Stimulated activated CD8-positive, alpha-beta memory T cell treated with anti-CD3 and anti-CD28 coated beads, Interleukin-4, amount 100 ng/mL, for 48 hours (primary cell): ENCODE results near the gene TJP3.

Experiments used
- DNase-seq: peaks from one replicate; pipeline ENCODE4 v3.0.0-alpha.2; 2020

TJP3 gene

GRCh38 chr19:3691372-3691716 lies 16.8 kb upstream of the TJP3 start:
- no peak for DNase-seq

DNA sequence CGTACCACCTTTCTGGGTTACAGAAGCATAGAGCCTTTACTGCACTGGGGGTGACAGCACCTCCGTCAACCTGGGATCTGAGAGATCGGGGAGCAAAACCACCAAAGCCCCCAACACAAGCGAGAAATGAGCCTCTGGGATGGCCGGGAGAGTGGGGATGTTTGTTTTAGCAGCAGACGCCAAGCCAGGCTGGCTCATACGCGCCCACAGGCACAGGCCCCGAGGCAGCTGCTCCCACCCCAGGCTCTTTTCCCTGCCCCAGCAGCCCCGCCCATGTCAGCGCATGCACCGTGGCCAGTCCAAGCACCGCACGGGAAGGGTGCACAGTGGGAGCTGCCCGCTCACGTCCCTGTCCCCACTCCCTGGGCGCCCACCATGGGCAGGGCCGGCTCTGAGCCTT lies 16.5 kb upstream of the TJP3 start:
- DNase-seq = no peak

- peak; percentile 82 for DNase-seq
Measured at GRCh38 chr19:3692141-3693024, 15.8 kb upstream of the TJP3 start.

DNA sequence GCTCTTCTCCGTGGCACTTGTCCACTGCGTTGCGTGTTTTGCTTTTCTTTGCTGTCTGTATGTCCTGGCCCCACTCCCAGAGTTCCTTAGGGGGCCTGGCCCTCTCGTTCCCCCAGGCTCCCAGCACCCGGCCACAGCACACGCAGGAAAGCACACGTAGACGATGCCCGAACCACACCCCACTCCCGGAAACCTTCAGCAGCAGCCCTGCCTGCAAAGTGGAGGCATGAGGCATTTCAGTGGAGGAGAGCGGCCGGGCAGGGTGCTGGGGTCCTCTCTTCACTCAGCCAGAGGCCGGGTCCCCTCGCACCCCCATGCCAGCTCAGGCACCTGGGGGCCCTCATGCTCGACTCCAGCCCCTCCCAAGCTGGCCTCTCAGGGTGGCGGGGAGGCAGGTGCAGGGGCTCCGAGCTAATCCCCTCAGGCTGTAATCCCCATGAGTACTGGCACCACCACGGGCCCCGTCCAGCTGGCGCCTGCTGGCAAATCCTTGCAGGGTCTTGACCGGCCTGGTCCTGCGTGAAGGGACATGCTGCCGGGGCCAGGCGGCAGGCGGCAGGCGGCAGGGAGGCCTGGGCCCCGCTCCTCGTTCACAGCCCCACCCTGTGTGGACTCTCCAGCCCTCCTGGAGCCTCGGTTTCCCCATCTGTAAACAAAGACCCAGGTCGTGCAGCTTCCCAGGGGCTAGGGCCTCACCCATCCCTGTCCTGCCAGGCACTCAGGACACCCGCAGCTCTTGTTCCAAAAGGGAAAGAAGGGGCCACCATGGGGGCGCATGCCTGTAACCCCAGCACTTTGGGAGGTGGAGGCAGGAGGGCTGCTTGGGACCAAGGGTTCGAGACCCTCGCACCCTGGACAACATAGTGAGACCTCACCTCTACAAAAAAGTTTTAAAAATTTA lies 14.9 kb upstream of the TJP3 start:
- DNase-seq = no peak

- no peak for DNase-seq
Measured at GRCh38 chr19:3694361-3695123, 13.6 kb upstream of the TJP3 start.

GRCh38 chr19:3695124-3695733 lies 13.0 kb upstream of the TJP3 start:
- no peak for DNase-seq

GRCh38 chr19:3695986-3696659 lies 12.1 kb upstream of the TJP3 start:
- DNase-seq = no peak

GRCh38 chr19:3696660-3696995 lies 11.6 kb upstream of the TJP3 start:
- no peak for DNase-seq

- DNase-seq = no peak
Measured at GRCh38 chr19:3697094-3697493, 11.1 kb upstream of the TJP3 start.

GRCh38 chr19:3697671-3698385 lies 10.4 kb upstream of the TJP3 start:
- no peak for DNase-seq

GRCh38 chr19:3698386-3698950 lies 9.7 kb upstream of the TJP3 start:
- DNase-seq = no peak

DNA sequence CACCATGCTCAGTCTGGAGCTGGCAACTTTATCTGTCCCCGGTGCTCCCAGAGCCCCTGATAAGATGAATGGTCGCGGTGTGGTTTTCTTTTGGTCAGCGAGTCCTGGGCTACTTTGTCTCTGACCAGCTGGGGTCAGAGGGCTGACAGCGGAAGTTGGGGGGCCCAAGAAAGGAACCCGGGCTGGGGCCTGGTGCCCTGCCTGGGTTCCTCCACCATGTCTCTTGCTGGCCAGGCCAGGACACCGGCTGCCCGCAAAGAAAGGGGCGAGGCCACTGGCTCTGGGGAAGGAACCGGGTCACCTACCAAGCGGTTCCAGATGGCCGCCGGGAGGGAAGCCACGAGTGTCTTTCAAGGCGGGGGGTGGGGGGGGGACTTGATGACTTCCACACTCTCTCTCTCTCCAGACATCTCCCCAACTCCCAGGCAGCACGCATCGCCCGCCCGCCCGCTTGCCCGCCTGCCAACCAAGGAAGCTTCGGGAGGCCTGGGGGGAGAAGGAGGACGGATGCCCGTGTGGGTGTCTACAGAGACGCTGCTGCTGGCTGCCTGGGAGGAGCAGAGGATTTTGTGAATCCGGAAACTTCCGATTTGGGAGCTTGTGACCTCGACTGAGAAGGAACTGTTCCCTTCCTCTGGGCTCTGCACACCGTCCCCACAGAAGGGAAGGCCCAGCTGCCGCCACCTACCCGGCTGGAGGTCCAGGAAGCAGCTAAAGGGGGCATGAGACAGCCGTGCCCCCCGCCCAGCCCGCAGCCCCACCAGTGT lies 9.0 kb upstream of the TJP3 start:
- peak; percentile 50 for DNase-seq

- DNase-seq = no peak
Measured at GRCh38 chr19:3699741-3700241, 8.4 kb upstream of the TJP3 start.

GRCh38 chr19:3700242-3701032 lies 7.7 kb upstream of the TJP3 start, which contains the start of gene PIP5K1C:
PIP5K1C (minus strand) TSS chr19:3700468; CDS start chr19:3700390, 78 bp downstream.
- DNase-seq = peak; percentile 97

DNA sequence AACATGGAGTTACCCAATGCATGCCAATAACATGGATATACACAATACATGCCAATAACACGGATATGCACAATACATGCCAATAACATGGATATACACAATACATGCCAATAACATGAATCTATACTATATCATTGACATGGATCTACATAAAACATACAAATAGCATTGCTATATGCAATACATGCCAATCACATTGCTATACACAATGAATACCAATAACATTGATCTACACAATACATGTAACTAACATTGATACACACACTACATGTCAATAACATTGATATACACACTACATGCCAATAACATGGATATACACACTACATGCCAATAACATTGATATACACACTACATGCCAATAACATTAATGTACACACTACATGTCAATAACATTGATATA lies 7.0 kb upstream of the TJP3 start:
- no peak for DNase-seq

GRCh38 chr19:3707868-3708206 lies 347 bp upstream of the TJP3 start:
- DNase-seq = no peak

GRCh38 chr19:3710265-3710812 lies 2.2 kb downstream of the TJP3 start:
- DNase-seq = no peak

DNA sequence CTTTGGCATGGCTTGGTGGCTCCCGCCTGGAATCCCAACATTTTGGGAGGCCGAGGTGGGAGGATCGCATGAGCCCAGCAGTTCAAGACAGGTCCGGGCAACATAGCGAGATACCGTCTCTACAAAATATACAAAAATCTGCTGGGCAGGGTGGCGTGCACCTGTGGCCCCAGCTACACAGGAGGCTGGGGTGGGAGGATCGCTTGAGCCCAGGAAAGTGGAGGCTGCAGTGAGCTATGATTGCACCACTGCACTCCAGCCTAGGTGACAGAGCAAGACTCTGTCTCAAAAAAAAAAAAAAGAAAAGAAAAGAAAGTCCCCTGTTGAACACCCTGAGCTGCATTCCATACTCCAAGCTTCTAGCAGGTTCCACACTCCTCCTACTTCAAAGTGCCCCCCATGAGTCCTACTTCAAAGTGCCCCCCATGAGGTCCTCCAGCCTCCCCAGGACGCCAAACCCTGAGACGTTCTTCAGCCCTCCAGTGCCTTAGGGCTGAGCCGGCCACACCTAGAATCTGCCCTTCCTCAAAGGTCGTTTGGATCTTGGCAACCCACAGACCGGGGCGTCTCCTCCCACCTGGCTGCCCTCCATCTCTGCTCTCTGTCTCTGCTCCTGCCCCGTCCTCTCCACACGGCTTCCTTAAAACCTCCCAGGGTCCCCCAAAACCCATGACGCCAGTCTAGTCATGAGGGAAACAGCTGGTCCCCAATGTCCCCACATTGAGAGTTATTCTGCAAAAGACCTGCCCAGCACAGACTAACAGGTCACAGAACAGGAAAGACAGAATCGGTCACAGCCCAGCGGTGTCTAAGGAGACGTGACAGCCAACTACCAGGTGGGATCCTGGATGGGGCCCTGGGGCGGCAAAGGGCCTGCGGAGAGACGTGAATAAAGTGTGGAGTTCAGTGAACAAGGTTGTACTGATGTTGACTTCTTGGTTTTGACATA lies 4.8 kb downstream of the TJP3 start:
- DNase-seq = no peak
